HepG2 (cell line): ENCODE data around the gene DAZL. TPM values are rescaled to one million over a fixed set of nuclear protein-coding genes. Genes with fewer than 3 reads are reported as not detected.

Experiments
- ATAC-seq: fragments of 200-7000 bp; cut with Tn5 transposase; 3 replicates; pipeline ENCODE4 v1.9.1; 2020; ENCODE audit warnings: mild to moderate bottlenecking, moderate library complexity
- BruUV-seq: library from RNA; stranded (reverse); fragments of 400-500 nt; replicated peaks from 2 replicates; lab custom pipeline; 2021; lab: Mats Ljungman, UMichigan
- CTCF ChIA-PET: fragments of 300-600 bp; formaldehyde crosslinking; extraction: SDS; loops from one replicate; lab custom pipeline; 2021; ENCODE audit warnings: low total read pairs, inconsistent platforms, low intra/inter-chr PET ratio; lab: Yijun Ruan, JAX
- POLR2A ChIA-PET: fragments of 350-600 bp; sonication (Branson Sonifier 250); formaldehyde crosslinking; loops from one replicate; lab custom pipeline; 2020; ENCODE audit warnings: antibody characterized with exemption, inconsistent platforms; lab: Yijun Ruan, JAX
- DNase-seq: peaks from one replicate; pipeline ENCODE4 v3.0.0-alpha.2; 2015; ENCODE audit warnings: low spot score
- FAIRE-seq: peaks from 3 replicates; lab custom pipeline; 2011; peaks lifted over from hg19 to GRCh38; lab: Jason Lieb, UNC
- H2AFZ ChIP-seq: one replicate; pipeline ENCODE4 v1.6.1; 2011; ENCODE audit warnings: low read length, inconsistent platforms
- H3K27ac ChIP-seq: fragments of 300-600 bp; 3 replicates; pipeline ENCODE4 v1.8.0; 2011; ENCODE audit warnings: mixed run types, mild to moderate bottlenecking, mixed read lengths, low read length, inconsistent platforms; ENCODE audit not compliant: insufficient read depth; ENCODE audit errors: extremely low read length
- H3K27me3 ChIP-seq, 2 experiments: fragments of 200-600 bp in 1 of 2; 2 replicates in 1 of 2; 3 replicates in 1 of 2; pipeline versions ENCODE4 v1.6.0 to v1.8.0; 2011; ENCODE audit warnings: low read length in 2 of 2, mild to moderate bottlenecking in 2 of 2, moderate library complexity in 2 of 2, inconsistent platforms in 1 of 2; ENCODE audit not compliant: insufficient read depth in 2 of 2, control insufficient read depth in 1 of 2
- H3K36me3 ChIP-seq, 2 experiments: fragments of 200-600 bp in 1 of 2; replicated peaks in 1 of 2; 2 replicates in 1 of 2; 3 replicates in 1 of 2; pipeline versions ENCODE4 v1.5.1 to v1.8.0; 2011; ENCODE audit warnings: low read length in 2 of 2, inconsistent platforms in 1 of 2; ENCODE audit not compliant: insufficient read depth in 2 of 2, control insufficient read depth in 1 of 2
- H3K4me1 ChIP-seq: 2 replicates; pipeline ENCODE4 v1.5.1; 2012; ENCODE audit warnings: low read length, inconsistent platforms; ENCODE audit not compliant: insufficient read depth
- H3K4me2 ChIP-seq: 2 replicates; pipeline ENCODE4 v1.6.0; 2011; ENCODE audit warnings: low read depth, low read length, inconsistent platforms
- H3K4me3 ChIP-seq, 3 experiments: fragments of 200-600 bp in 1 of 3; sonication (generic), shearing (Covaris generic) in 1 of 3; replicated peaks in 1 of 3; 2 replicates each; pipeline ENCODE4 v1.5.1; 2011 to 2016; ENCODE audit warnings: low read length in 3 of 3, inconsistent platforms in 2 of 3, low read depth in 2 of 3, mild to moderate bottlenecking in 2 of 3, control low read depth in 1 of 3, mixed read lengths in 1 of 3; ENCODE audit not compliant: insufficient read depth in 1 of 3
- H3K79me2 ChIP-seq: one replicate; pipeline ENCODE4 v1.6.1; 2011; ENCODE audit warnings: low read length, inconsistent platforms; ENCODE audit not compliant: insufficient read depth
- H3K9ac ChIP-seq: 2 replicates; pipeline ENCODE4 v1.6.0; 2011; ENCODE audit warnings: mild to moderate bottlenecking, low read depth, low read length, inconsistent platforms; ENCODE audit not compliant: insufficient read depth
- H3K9me3 ChIP-seq: 2 replicates; pipeline ENCODE4 v1.5.1; 2012; ENCODE audit warnings: mild to moderate bottlenecking, low read length
- H4K20me1 ChIP-seq: 2 replicates; pipeline ENCODE4 v1.6.0; 2011; ENCODE audit warnings: inconsistent platforms, mild to moderate bottlenecking, low read length, moderate library complexity; ENCODE audit not compliant: insufficient read depth
- MNT ChIP-seq: fragments of 450-650 bp; IDR thresholded peaks from 2 replicates; pipeline ENCODE4 v1.6.1; 2016
- SALL2 ChIP-seq: sonication (generic); formaldehyde crosslinking; IDR thresholded peaks from 2 replicates; pipeline ENCODE4 v1.8.1; 2023; ENCODE audit warnings: mild to moderate bottlenecking, missing genetic modification reagents, inconsistent platforms
- SKI ChIP-seq: fragments of 450-650 bp; IDR thresholded peaks from one replicate; pipeline ENCODE4 v1.6.1; 2018; ENCODE audit warnings: mild to moderate bottlenecking; ENCODE audit not compliant: partially characterized antibody
- SNAPC4 ChIP-seq: sonication (generic); formaldehyde crosslinking; IDR thresholded peaks from 2 replicates; pipeline ENCODE4 v1.4.0; 2020; ENCODE audit warnings: mild to moderate bottlenecking, missing genetic modification reagents
- THRA ChIP-seq: sonication (generic); formaldehyde crosslinking; IDR thresholded peaks from 2 replicates; pipeline ENCODE4 v1.4.0; 2020; ENCODE audit warnings: missing genetic modification reagents, borderline replicate concordance
- ZFAT ChIP-seq: sonication (generic); formaldehyde crosslinking; conservative IDR thresholded peaks from 2 replicates; pipeline ENCODE4 v1.8.1; 2023; ENCODE audit warnings: missing genetic modification reagents, inconsistent platforms
- ZNF24 ChIP-seq: fragments of 450-650 bp; IDR thresholded peaks from 2 replicates; pipeline ENCODE4 v1.6.1; 2017; ENCODE audit warnings: antibody characterized with exemption, mild to moderate bottlenecking
- ZNF335 ChIP-seq: sonication (generic); formaldehyde crosslinking; IDR thresholded peaks from 2 replicates; pipeline ENCODE4 v1.4.0; 2020; ENCODE audit warnings: missing genetic modification reagents
- ZNF547 ChIP-seq: sonication (generic); formaldehyde crosslinking; IDR thresholded peaks from 2 replicates; pipeline ENCODE4 v1.5.1; 2020; ENCODE audit warnings: mild to moderate bottlenecking, missing genetic modification reagents
- ZNF563 ChIP-seq: sonication (generic); formaldehyde crosslinking; IDR thresholded peaks from 2 replicates; pipeline ENCODE4 v1.8.0; 2022; ENCODE audit warnings: mild to moderate bottlenecking, moderate library complexity, missing genetic modification reagents
- ZNF782 ChIP-seq: sonication (generic); formaldehyde crosslinking; IDR thresholded peaks from 2 replicates; pipeline ENCODE4 v1.4.0; 2020; ENCODE audit warnings: missing genetic modification reagents, mild to moderate bottlenecking, borderline replicate concordance
- WGBS: methylation state at CpG from one replicate; pipeline ENCODE4 v1.1.6; 2017; ENCODE audit warnings: low lambda C conversion rate; 5-methylcytosine and 5-hydroxymethylcytosine counted together
- in situ Hi-C: cut with HindIII; loops from 2 replicates; pipeline ENCODE4 v1.10.0; 2017; ENCODE audit warnings: low pct_unique_long_range_greater_than_20kb; ENCODE audit not compliant: extremely low pct_ligation_motif_present
- intact Hi-C: fragments of 100-400 bp; cut with micrococcal nuclease; formaldehyde crosslinking; loops from one replicate; pipeline ENCODE4 v1.10.0; 2022; ENCODE audit not compliant: unreplicated experiment
- polyA plus RNA-seq, 8 experiments: library from polyadenylated mRNA; depleted of rRNA in 3 of 8; stranded (reverse) in 7 of 8; unstranded in 1 of 8; fragments of >200 nt; fragmentation: Illumina TruSeq in 4 of 8; extraction: Trizol in 4 of 8; gene quantifications; 2 replicates each; pipeline versions ENCODE4 v1.2.1 to v1.2.3, GENCODE V29; 2011 to 2016; ENCODE audit warnings: low read depth in 4 of 8, missing spikeins in 1 of 8, mixed read lengths in 1 of 8; ENCODE audit not compliant: insufficient read depth in 1 of 8
- total RNA-seq, 5 experiments: library from RNA; depleted of rRNA; stranded (reverse); fragments of >200 nt; fragmentation: Illumina TruSeq; extraction: Trizol; gene quantifications; 2 replicates each; pipeline ENCODE4 v1.2.3, GENCODE V29; 2016; ENCODE audit warnings: low read depth in 1 of 5

The DAZL gene
- total and polyA plus RNA-seq, 2 of the 13 experiments (the other 11 are each of a cell fraction or from before 2014, with no cell fraction given): not detected

GRCh38 chr3:16654976-16655375 lies 49.8 kb upstream of the DAZL start:
- no peak overlapping the region for H3K4me3 ChIP-seq
- no TSS peak for BruUV-seq
- no peaks in the 10 kb centered on the region for H3K27me3 ChIP-seq
- ChIA-PET POLR2A (no interaction called here), CTCF (no interaction called here)
- H3K4me2 ChIP-seq: no peak overlapping the region
- H3K36me3 ChIP-seq: no peaks in the 10 kb centered on the region
- 0% methylated on average over 1 of the region's 1 CpG for WGBS
- DNase-seq (no peak), FAIRE-seq (no peak)
- H3K27ac ChIP-seq: no peak overlapping the region
- no peak for TF ChIP-seq ZNF563 (CRISPR knock-in tag)
- peak; percentile 87 for TF ChIP-seq MNT
- TF ChIP-seq, all 625 proteins: peak for 1
- Histone ChIP-seq H3K79me2 (no peaks in the 10 kb centered on the region), H3K9me3 (no peaks in the 10 kb centered on the region), H2AFZ (no peak overlapping the region), H4K20me1 (no peaks in the 10 kb centered on the region), H3K4me1 (no peaks in the 10 kb centered on the region), H3K9ac (no peak overlapping the region)
- no peak for ATAC-seq
- in situ Hi-C loops (no loop called here), intact Hi-C loops (no loop called here)

- Histone ChIP-seq H3K27me3 (no peaks in the 10 kb centered on the region), H2AFZ (no peak overlapping the region), H3K9ac (no peak overlapping the region), H3K27ac (no peak overlapping the region), H3K36me3 (no peaks in the 10 kb centered on the region), H3K4me1 (no peaks in the 10 kb centered on the region), H4K20me1 (no peaks in the 10 kb centered on the region), H3K4me2 (no peak overlapping the region), H3K9me3 (no peaks in the 10 kb centered on the region), H3K79me2 (no peaks in the 10 kb centered on the region), H3K4me3 (no peak overlapping the region)
- CTCF ChIA-PET: no interaction called here
- in situ Hi-C loops (no loop called here), intact Hi-C loops (no loop called here)
- no peak for ATAC-seq
- DNase-seq: no peak
- POLR2A ChIA-PET: no interaction called here
- FAIRE-seq: no peak
- no TSS peak for BruUV-seq
- 6% methylated on average over 4 of the region's 4 CpGs for WGBS
- no peak for TF ChIP-seq ZNF335
- no peak for TF ChIP-seq ZNF24
- TF ChIP-seq ZNF782 (CRISPR knock-in tag): no peak
- no peak for TF ChIP-seq THRA (CRISPR knock-in tag)
- no peak for TF ChIP-seq ZFAT (CRISPR knock-in tag)
- TF ChIP-seq SKI: no peak
- no peak for TF ChIP-seq SALL2 (CRISPR knock-in tag)
- TF ChIP-seq ZNF547 (CRISPR knock-in tag): no peak
- TF ChIP-seq SNAPC4 (CRISPR knock-in tag): no peak
Measured at GRCh38 chr3:16653712-16654111, 48.5 kb upstream of the DAZL start.
